ENCODE results near the gene UCK2. TPM values are rescaled to one million over a fixed set of nuclear protein-coding genes. Genes with fewer than 3 reads are reported as not detected.
A peak's percentile ranks its signal among the peaks of the same experiment; 100 is the strongest.

The UCK2 gene
- total RNA-seq, 1 donor from 2014 or later: 27.0 TPM

DNA sequence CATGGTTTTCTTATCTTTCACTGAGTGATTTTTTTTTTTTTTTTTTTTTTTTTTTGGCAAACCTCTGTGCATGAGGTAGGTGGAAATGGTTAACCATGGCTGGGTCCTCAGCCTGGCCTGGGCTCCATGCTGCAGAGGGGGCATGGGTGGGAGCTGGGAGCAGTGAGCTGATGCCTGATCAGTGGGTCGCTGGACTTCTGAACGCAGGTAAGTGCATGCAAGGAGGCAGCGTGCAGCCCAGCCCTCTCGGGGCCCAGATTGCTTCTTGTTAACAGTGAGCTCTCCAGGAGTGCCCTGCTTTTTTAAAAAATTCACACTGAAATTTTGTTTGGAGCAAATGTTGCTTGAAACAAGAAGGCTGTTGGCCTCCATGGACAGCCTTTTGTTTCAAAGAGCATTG lies 75.2 kb downstream of the UCK2 start:
- no peak for DNase-seq

- no peak for DNase-seq
These were observed 76.3 kb downstream of the UCK2 start for GRCh38 chr1:165903672-165904071.

GRCh38 chr1:165904948-165905347 lies 77.5 kb downstream of the UCK2 start:
- no peak for DNase-seq

- no peak for DNase-seq
These were observed 78.4 kb downstream of the UCK2 start for GRCh38 chr1:165905853-165906252.

GRCh38 chr1:165907256-165907857 lies 79.9 kb downstream of the UCK2 start:
- DNase-seq: no peak

- no peak for DNase-seq
These were observed 83.5 kb downstream of the UCK2 start for GRCh38 chr1:165910764-165911421.

DNA sequence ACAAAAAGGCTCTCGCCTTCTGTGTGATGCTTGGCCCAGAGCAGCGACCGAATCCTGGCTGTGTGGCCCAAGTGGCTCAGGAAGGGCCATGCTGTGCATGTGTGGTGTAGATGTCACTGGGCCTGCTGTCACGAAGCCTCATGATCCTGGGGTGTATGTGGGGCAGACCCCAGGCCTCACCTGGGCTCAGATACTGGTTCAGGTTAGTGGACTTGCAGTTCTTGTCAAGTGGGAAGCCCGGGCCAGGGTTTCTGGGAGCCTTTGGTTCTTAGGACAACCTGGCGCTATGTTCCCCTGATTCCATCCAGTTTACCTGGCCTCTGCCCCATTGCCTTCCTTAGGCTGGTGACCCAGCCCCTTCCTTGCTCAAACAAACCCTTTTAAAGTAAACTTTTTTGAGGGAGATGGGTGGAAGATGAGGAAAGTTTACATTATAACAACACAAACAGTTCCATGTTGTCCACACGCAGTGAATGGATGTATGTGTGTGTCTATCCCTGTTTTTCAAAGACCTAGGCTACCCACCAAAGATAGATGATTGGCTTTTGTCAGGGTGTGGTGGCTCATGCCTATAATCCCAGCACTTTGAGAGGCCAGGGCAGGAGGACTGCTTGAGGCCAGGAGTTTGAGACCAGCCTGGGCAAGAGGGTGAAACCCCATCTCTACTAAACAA lies 84.3 kb downstream of the UCK2 start:
- DNase-seq: no peak

DNA sequence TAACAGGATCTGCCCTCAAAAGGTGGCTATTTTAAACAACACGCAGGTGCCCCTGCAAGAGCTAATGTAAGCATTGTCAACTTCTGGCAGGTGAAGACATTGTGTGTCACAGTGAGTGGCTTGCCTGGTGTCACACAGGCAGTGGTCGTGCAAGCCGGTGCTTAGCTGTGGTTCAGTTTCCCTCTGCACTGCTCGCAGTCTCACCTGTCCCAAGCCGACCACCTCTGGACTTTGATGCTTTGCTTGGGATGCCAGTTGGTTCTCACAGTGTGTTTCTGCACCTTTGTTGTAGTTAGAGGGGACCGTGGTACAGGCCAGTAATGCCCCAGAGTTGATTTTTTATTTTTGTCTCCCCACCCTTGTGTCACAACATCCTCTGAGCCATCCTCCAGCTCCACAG lies 85.2 kb downstream of the UCK2 start:
- no peak for DNase-seq

GRCh38 chr1:165914136-165914798 lies 86.9 kb downstream of the UCK2 start:
- peak; percentile 85 for DNase-seq

DNA sequence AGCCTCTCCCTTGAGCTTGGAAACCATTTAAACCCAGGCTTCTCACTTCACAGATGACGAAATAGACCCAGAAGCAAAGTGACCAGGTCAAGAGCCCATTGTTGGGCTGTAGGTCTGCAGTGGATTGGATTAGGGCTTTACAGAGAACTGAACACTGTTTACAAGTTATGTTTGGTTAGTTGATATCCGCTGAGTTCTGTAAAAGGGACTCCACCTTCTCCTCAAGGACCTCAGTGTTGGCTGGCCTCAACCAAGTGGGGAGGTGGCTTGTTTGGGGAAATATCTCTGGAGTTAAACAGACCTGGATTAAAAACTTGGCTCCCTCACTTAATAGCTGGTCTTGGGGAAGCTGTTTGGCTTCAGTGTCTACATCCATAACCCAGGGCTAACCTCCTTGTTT lies 88.1 kb downstream of the UCK2 start:
- no peak for DNase-seq

DNA sequence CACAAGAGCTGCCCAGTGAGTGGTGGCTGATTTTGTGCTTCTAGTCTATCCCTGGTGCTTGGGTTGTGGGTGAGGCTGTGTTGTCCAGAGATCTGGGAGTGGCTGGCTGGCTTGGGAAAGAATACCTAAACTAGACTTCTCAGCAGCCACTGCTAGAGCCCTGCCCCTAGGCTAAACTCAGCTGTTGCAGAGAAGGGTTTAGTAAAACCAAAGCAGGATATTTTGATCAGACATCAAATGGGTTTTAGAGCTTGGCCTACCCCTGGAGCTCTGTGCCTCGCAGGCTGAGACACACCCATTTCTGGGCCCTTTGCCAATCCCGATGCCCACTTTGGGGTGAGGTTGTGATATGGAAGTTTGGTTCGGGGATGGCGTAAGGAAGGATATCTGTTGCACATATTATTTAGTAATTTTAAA lies 88.5 kb downstream of the UCK2 start:
- no peak for DNase-seq

DNA sequence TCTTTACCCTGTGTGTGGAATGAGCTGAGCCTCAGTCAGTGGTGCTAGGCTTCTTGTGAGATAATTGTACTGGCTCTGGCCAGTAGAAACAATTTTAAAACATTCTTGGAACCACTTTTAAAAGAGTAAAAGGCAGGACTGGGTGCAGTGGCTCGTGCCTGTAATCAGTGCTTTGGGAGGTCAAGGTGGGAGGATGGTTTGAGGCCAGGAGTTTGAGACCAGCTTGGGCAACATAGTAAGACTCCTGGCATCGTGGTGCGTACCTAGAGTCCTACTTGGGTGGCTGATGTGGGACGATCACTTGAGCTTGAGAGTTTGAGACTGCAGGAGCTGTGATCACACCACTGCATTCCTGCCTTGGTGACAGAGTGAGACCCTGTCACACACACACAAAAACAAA lies 89.8 kb downstream of the UCK2 start:
- DNase-seq: no peak

DNA sequence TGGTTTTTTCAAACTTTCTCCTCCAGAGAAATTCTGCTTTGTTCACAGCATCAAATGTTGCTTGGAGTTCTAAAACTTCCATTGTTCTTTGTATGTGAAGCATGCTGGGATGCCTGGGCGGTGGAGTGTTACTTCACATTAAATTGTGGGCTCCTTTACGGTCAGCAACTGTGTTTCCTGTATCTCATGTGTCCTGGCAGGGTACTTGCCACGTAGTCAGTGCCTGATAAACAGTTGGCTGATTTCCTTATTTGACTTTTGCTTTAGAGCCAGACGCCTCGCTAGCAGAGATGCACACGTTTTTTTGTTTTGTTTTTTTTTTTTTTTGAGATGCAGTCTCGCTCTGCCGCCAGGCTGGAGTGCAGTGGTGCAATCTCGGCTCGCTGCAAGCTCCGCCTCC lies 96.7 kb downstream of the UCK2 start:
- DNase-seq: no peak

DNA sequence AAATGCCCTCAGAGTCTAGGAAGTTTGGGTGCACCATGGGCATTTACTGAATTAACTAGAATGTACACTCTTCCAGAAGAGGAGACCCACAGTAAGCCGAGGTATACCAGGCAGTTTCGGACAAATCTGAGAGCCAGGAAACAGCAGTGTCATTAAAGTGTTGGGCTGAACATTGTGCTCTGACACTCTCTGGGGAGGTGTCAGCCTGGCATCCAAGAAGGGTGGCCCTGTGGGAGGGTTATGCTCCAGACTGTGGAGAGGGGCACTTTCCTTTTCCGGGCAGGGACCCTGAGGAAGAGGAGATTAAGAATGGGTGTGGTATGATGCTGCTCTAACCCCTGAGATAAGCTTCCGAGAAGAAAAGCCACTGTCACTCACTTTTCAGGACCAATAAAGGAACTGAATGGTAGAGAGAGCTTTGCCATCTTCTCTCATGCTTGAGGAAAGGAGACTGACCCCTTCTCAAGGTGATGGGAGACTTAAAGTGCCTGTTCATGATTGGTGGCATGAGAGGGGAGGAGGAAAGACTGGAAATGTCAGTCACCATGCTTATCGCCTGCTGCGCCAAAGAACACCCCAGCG lies 98.2 kb downstream of the UCK2 start:
- DNase-seq: no peak

DNA sequence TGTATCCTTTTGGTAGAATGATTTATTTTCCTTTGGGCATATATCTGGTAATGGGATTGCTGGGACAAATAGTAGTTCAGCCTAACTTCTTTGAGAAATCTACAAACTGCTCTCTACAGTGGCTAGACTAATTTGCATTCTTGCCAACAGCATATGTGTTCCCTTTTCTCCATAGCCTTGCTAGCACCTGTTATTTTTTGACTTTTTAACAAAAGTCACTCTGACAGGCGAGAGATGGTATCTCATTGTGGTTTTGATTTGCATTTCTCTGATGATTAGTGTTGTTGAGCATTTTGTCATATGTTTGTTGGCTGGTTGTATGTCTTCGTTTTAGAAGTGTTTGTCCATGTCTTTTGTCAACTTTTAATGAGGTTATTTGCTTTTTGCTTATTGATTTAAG lies 99.8 kb downstream of the UCK2 start:
- DNase-seq: no peak

GRCh38 chr1:165928075-165928731 lies 100.8 kb downstream of the UCK2 start:
- DNase-seq: peak; percentile 38

GRCh38 chr1:165930961-165931360 lies 103.5 kb downstream of the UCK2 start:
- no peak for DNase-seq

- no peak for DNase-seq
These were observed 106.2 kb downstream of the UCK2 start for GRCh38 chr1:165933446-165934170.

DNA sequence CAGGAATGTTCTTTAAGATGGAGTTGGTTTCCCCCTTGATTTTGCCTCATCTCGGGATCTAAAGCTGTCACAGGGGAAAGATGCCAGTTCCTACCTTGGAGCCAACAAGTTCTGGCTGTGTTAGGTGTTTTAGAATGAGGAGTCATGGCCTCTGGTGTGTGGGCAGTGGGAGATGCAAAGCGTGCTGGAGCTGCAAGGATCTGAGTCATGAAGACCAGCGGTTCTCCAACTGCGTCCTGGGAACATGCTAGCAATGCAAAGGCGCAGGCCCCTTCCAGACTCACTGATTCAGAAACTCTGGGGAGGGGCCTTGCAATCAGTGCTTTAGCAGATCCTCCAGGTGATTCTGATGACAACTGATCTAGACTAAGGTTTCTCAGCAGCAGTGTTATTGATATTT lies 109.1 kb downstream of the UCK2 start:
- DNase-seq: no peak

GRCh38 chr1:165937829-165938228 lies 110.4 kb downstream of the UCK2 start:
- no peak for DNase-seq

- no peak for DNase-seq
These were observed 111.4 kb downstream of the UCK2 start for GRCh38 chr1:165938844-165939243.

GRCh38 chr1:165941531-165941930 lies 114.1 kb downstream of the UCK2 start:
- DNase-seq: no peak

Data from skin of body (tissue), 2 donors.